Endothelial cell (in vitro differentiated cells): ENCODE data around the gene LAMB3. TPM values are rescaled to one million over a fixed set of nuclear protein-coding genes. Genes with fewer than 3 reads are reported as not detected.

Source experiments
- DNase-seq: peaks from one replicate; pipeline ENCODE4 v3.0.0; 2021; ENCODE audit warnings: low spot score
- H3K27ac Mint-ChIP-seq: one replicate; pipeline ENCODE4 v1.8.0; 2021; ENCODE audit warnings: mixed read lengths, inconsistent platforms; ENCODE audit not compliant: unreplicated experiment
- H3K27me3 Mint-ChIP-seq: one replicate; pipeline ENCODE4 v1.8.0; 2021; ENCODE audit warnings: mild to moderate bottlenecking, moderate library complexity, mixed read lengths, inconsistent platforms; ENCODE audit not compliant: unreplicated experiment
- H3K36me3 Mint-ChIP-seq: one replicate; pipeline ENCODE4 v1.8.0; 2021; ENCODE audit warnings: mild to moderate bottlenecking, low read depth, mixed read lengths, inconsistent platforms; ENCODE audit not compliant: unreplicated experiment
- H3K4me1 Mint-ChIP-seq: one replicate; pipeline ENCODE4 v1.8.0; 2021; ENCODE audit warnings: mild to moderate bottlenecking, mixed read lengths, inconsistent platforms; ENCODE audit not compliant: unreplicated experiment
- H3K4me3 Mint-ChIP-seq: one replicate; pipeline ENCODE4 v1.8.0; 2021; ENCODE audit warnings: mild to moderate bottlenecking, mixed read lengths, inconsistent platforms; ENCODE audit not compliant: unreplicated experiment
- H3K9me3 Mint-ChIP-seq: one replicate; pipeline ENCODE4 v1.8.0; 2021; ENCODE audit warnings: mixed read lengths, inconsistent platforms; ENCODE audit not compliant: unreplicated experiment
- CTCF ChIP-seq: fragments of 200-600 bp; sonication (generic); IDR thresholded peaks from one replicate; pipeline ENCODE4 v1.5.0; 2021; ENCODE audit warnings: antibody characterized with exemption; ENCODE audit not compliant: unreplicated experiment
- total RNA-seq: library from RNA; stranded (reverse); fragmentation: NEBNext Ultra II Directional; extraction: Animal tissue kit (Norgen Biotek cat#: 25700); gene quantifications from one replicate; pipeline ENCODE4 v1.2.1, GENCODE V29; 2021; ENCODE audit not compliant: unreplicated experiment

The LAMB3 gene
- total RNA-seq, 1 donor from 2014 or later, result 0.21 TPM

- H3K27ac Mint-ChIP-seq, result no peak overlapping the region
Observed at GRCh38 chr1:209692296-209692695, 40.1 kb upstream of the LAMB3 start.

GRCh38 chr1:209691237-209691636 lies 39.0 kb upstream of the LAMB3 start:
- no peaks in the 10 kb centered on the region for H3K36me3 Mint-ChIP-seq
- H3K27me3 Mint-ChIP-seq, result peaks cover 3% of the 10 kb centered on the region
- no peaks in the 10 kb centered on the region for H3K9me3 Mint-ChIP-seq
- H3K4me3 Mint-ChIP-seq, result no peak overlapping the region
- H3K4me1 Mint-ChIP-seq, result peaks cover 12% of the 10 kb centered on the region
- no peak for TF ChIP-seq CTCF
- DNase-seq, result no peak
- no peak overlapping the region for H3K27ac Mint-ChIP-seq

More at GRCh38 chr1:209692296-209692695, 40.1 kb upstream of the LAMB3 start:
- no peaks in the 10 kb centered on the region for H3K36me3 Mint-ChIP-seq
- H3K27me3 Mint-ChIP-seq, result peaks cover 5% of the 10 kb centered on the region
- no peak overlapping the region for H3K4me3 Mint-ChIP-seq
- no peak for DNase-seq
- H3K4me1 Mint-ChIP-seq, result peaks cover 7% of the 10 kb centered on the region
- TF ChIP-seq CTCF, result no peak
- no peaks in the 10 kb centered on the region for H3K9me3 Mint-ChIP-seq

- H3K27ac Mint-ChIP-seq, result no peak overlapping the region
- no peaks in the 10 kb centered on the region for H3K9me3 Mint-ChIP-seq
- no peak for TF ChIP-seq CTCF
- no peak overlapping the region for H3K4me3 Mint-ChIP-seq
- peaks cover 2% of the 10 kb centered on the region for H3K27me3 Mint-ChIP-seq
- peaks cover 20% of the 10 kb centered on the region for H3K4me1 Mint-ChIP-seq
- DNase-seq, result no peak
- no peaks in the 10 kb centered on the region for H3K36me3 Mint-ChIP-seq
Observed at GRCh38 chr1:209689477-209689876, 37.3 kb upstream of the LAMB3 start.

- H3K27ac Mint-ChIP-seq, result no peak overlapping the region
- no peak for TF ChIP-seq CTCF
- no peak overlapping the region for H3K4me3 Mint-ChIP-seq
- peaks cover 20% of the 10 kb centered on the region for H3K4me1 Mint-ChIP-seq
- peaks cover under 1% of the 10 kb centered on the region for H3K27me3 Mint-ChIP-seq
- H3K9me3 Mint-ChIP-seq, result no peaks in the 10 kb centered on the region
- H3K36me3 Mint-ChIP-seq, result no peaks in the 10 kb centered on the region
- DNase-seq, result no peak
Observed at GRCh38 chr1:209688746-209689234, 36.6 kb upstream of the LAMB3 start.

GRCh38 chr1:209686322-209686721 lies 34.1 kb upstream of the LAMB3 start:
- DNase-seq, result no peak
- Mint-ChIP-seq H3K9me3 (no peaks in the 10 kb centered on the region), H3K27me3 (no peaks in the 10 kb centered on the region), H3K4me3 (no peak overlapping the region), H3K36me3 (no peaks in the 10 kb centered on the region), H3K27ac (no peak overlapping the region), H3K4me1 (peaks cover 13% of the 10 kb centered on the region)
- TF ChIP-seq CTCF, result no peak
